Measurements from ENCODE around the gene POLR3H.

Gene POLR3H

GRCh38 chr22:41555325-41555982 lies 11.2 kb upstream of the POLR3H start:
- H3K4me1 ChIP-seq (ENCODE audit: low read depth, poor library complexity, severe bottlenecking), result peaks cover 22% of the 10 kb centered on the region
- no peaks in the 10 kb centered on the region for H3K27me3 ChIP-seq (ENCODE audit: insufficient read depth, low read depth)
- H3K4me3 ChIP-seq (IDR thresholded peaks at IDR 0.05; ENCODE audit: insufficient read depth, low read depth, low read length), result no peak overlapping the region
- no peaks in the 10 kb centered on the region for H3K79me2 ChIP-seq (ENCODE audit: insufficient read depth, low read depth)
- H3K4me2 ChIP-seq, result no peak overlapping the region
- no peak overlapping the region for H2AFZ ChIP-seq (ENCODE audit: low read depth)
- H3K36me3 ChIP-seq (ENCODE audit: insufficient read depth), result no peaks in the 10 kb centered on the region
- H3K27ac ChIP-seq, result no peak overlapping the region
- no peaks in the 10 kb centered on the region for H4K20me1 ChIP-seq (ENCODE audit: insufficient read depth)
- no peak overlapping the region for H3K9ac ChIP-seq
- TF ChIP-seq CTCF (conservative IDR thresholded peaks at IDR 0.05; ENCODE audit: low read depth, low read length), result no peak

DNA sequence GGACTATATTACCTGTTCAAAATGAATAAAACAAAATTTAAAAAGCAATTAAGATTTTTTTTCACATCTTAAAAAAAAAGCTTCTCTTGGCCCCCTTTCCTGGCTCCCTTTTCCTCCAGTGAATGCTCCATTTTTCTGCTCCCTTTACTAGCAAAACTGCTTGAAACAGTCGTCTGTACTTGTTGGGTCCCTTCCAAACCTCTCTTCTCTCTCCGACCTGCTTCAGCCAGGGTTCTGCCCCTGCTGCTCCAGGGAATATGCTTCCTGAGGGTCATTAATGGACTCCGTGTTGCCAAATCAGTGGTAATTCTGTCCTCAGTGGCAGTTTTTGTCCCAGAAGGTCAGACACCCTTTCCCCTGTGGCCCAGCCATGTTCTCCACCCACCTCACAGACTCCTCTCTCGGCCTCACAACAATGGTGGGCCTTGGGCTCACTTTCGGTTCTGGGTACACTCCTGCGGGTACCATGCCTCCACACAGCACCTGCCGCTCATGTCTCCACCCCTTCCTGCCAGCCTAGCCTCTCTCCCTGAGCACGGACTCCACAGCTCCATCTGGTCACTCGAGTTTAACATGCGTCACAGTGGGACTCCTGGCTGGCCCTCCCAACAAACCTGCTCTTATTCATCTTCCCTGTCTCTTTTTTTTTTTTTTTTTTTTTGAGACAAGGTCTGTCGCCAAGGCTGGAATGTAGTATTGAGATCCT lies 7.8 kb upstream of the POLR3H start:
- no peaks in the 10 kb centered on the region for H4K20me1 ChIP-seq (ENCODE audit: insufficient read depth)
- H3K36me3 ChIP-seq (ENCODE audit: insufficient read depth), result no peaks in the 10 kb centered on the region
- H2AFZ ChIP-seq (ENCODE audit: low read depth), result no peak overlapping the region
- H3K4me3 ChIP-seq (IDR thresholded peaks at IDR 0.05; ENCODE audit: insufficient read depth, low read depth, low read length), result no peak overlapping the region
- no peak overlapping the region for H3K27ac ChIP-seq
- H3K9ac ChIP-seq, result no peak overlapping the region
- H3K79me2 ChIP-seq (ENCODE audit: insufficient read depth, low read depth), result no peaks in the 10 kb centered on the region
- peaks cover 10% of the 10 kb centered on the region for H3K4me1 ChIP-seq (ENCODE audit: low read depth, poor library complexity, severe bottlenecking)
- H3K4me2 ChIP-seq, result no peak overlapping the region
- H3K27me3 ChIP-seq (ENCODE audit: insufficient read depth, low read depth), result no peaks in the 10 kb centered on the region
- no peak for TF ChIP-seq CTCF (conservative IDR thresholded peaks at IDR 0.05; ENCODE audit: low read depth, low read length)

GRCh38 chr22:41550952-41551491 lies 6.8 kb upstream of the POLR3H start:
- no peak for TF ChIP-seq CTCF (conservative IDR thresholded peaks at IDR 0.05; ENCODE audit: low read depth, low read length)
- Histone ChIP-seq H3K27ac (no peak overlapping the region), H3K4me3 (IDR thresholded peaks at IDR 0.05; ENCODE audit: insufficient read depth, low read depth, low read length) (no peak overlapping the region), H3K27me3 (ENCODE audit: insufficient read depth, low read depth) (no peaks in the 10 kb centered on the region), H3K4me2 (no peak overlapping the region), H4K20me1 (ENCODE audit: insufficient read depth) (no peaks in the 10 kb centered on the region), H2AFZ (ENCODE audit: low read depth) (no peak overlapping the region), H3K9ac (no peak overlapping the region), H3K4me1 (ENCODE audit: low read depth, poor library complexity, severe bottlenecking) (peaks cover 6% of the 10 kb centered on the region), H3K79me2 (ENCODE audit: insufficient read depth, low read depth) (no peaks in the 10 kb centered on the region), H3K36me3 (ENCODE audit: insufficient read depth) (no peaks in the 10 kb centered on the region)

DNA sequence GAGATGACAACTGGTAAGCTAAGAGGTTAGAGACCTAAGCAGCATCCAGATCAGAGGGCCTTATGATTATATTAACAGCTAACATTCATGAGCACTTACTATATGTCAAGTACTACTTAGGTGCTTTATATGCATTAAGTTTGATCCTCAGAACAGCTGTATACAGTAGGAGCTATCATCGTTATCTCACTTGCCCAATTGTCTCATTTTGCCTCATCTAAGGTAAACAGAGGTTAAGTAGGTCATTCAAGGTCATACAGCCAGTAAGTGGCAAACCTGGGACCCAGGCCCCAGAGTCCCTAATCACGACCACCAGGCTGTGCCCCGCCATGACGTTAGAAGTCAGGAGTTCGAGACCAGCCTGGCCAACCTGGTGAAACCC lies 4.6 kb upstream of the POLR3H start:
- H2AFZ ChIP-seq (ENCODE audit: low read depth), result no peak overlapping the region
- no peak overlapping the region for H3K4me2 ChIP-seq
- no peak overlapping the region for H3K4me3 ChIP-seq (IDR thresholded peaks at IDR 0.05; ENCODE audit: insufficient read depth, low read depth, low read length)
- H3K36me3 ChIP-seq (ENCODE audit: insufficient read depth), result no peaks in the 10 kb centered on the region
- peaks cover 8% of the 10 kb centered on the region for H3K4me1 ChIP-seq (ENCODE audit: low read depth, poor library complexity, severe bottlenecking)
- H3K79me2 ChIP-seq (ENCODE audit: insufficient read depth, low read depth), result peaks cover 3% of the 10 kb centered on the region
- no peaks in the 10 kb centered on the region for H4K20me1 ChIP-seq (ENCODE audit: insufficient read depth)
- no peak overlapping the region for H3K9ac ChIP-seq
- no peaks in the 10 kb centered on the region for H3K27me3 ChIP-seq (ENCODE audit: insufficient read depth, low read depth)
- H3K27ac ChIP-seq, result no peak overlapping the region
- no peak for TF ChIP-seq CTCF (conservative IDR thresholded peaks at IDR 0.05; ENCODE audit: low read depth, low read length)

Data from KMS-11 (cell line).